Urothelium cell line (cell line): ENCODE data around the gene DIS3.
"Not testable (repeated sequence)": the region's sequence is repeated elsewhere in the genome, so short reads cannot be mapped to it uniquely, and the experiment has no call there.

Source experiments
- DNase-seq: peaks from one replicate; pipeline ENCODE4 v3.0.0; 2011; ENCODE audit warnings: low spot score, mixed read lengths
- FAIRE-seq: peaks from 2 replicates; lab custom pipeline; 2011; peaks lifted over from hg19 to GRCh38; lab: Jason Lieb, UNC

DIS3 gene

DNA sequence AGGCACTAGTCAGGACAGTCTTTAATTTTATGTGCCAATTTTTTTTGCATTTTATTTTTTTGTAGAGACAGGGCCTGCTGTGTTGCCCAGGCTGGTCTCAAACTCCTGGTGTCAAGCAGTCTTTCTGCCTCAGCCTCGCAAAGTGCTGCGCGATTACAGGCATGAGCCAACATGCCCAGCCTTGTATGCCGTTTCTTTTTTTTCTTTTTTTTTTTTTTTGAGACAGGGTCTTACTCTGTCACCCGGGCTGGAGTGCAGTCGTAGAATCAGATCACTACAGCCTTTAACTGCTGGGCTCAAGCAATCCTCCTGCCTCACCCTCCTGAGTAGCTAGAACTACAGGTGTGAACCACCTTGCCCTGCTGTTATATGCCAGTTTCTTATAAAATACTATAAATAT, 27.6 kb downstream of the DIS3 start:
- no peak for FAIRE-seq
- DNase-seq, result no peak

GRCh38 chr13:72751220-72751619, 30.5 kb downstream of the DIS3 start:
- FAIRE-seq (no peak), DNase-seq (no peak)

DNA sequence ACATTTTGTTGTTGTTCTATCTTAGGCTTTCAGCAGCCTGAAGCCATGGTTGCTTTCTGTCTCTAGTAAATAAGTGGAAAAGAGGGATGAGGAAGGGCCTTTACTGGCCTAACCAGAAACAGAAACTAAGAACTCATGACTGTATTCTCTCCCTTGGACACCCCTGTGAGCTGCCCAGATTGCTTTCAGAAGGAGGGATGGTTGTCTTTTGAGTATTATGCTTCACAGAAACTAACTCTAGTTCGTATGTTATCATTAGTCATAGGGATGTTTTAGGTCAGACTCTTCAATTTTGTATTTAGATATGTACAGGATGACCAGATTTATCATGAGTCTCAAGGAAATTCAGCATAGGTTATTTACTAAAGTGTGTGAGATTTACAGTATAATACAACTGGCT, 36.4 kb downstream of the DIS3 start:
- DNase-seq (no peak), FAIRE-seq (no peak)

DNA sequence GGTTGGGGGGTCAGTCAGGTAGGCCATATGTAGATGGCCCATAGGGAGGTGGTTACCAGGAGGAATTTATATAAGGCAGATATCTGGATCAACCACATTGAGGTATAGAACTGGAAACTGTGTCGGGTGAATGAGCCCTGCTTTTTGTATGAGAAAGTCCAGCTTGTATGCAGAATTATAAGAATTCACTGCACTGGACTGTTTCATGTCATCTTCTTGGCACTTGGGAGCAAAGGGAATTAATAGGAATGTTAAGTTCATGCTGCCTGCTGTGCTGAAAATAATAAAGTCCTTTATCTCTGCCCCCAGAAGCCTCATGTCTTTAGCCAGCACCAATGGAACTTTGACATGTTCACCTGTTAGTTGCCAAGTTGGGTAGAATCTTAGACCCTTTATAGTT, 41.7 kb downstream of the DIS3 start:
- DNase-seq, result no peak
- no peak for FAIRE-seq

- FAIRE-seq (no peak), DNase-seq (no peak)
Measured at GRCh38 chr13:72737033-72737432, 44.7 kb downstream of the DIS3 start.

GRCh38 chr13:72728290-72728605, 53.5 kb downstream of the DIS3 start:
- DNase-seq (no peak), FAIRE-seq (no peak)

GRCh38 chr13:72727417-72728289, 54.0 kb downstream of the DIS3 start, which contains the start of the genes BORA and MZT1:
BORA (plus strand) TSS chr13:72727923; CDS start chr13:72728941, 1,018 bp downstream.
MZT1 (minus strand) TSS chr13:72727629; CDS start chr13:72727602, 27 bp downstream.
- DNase-seq (peak; percentile 90), FAIRE-seq (peak; percentile 44)

DNA sequence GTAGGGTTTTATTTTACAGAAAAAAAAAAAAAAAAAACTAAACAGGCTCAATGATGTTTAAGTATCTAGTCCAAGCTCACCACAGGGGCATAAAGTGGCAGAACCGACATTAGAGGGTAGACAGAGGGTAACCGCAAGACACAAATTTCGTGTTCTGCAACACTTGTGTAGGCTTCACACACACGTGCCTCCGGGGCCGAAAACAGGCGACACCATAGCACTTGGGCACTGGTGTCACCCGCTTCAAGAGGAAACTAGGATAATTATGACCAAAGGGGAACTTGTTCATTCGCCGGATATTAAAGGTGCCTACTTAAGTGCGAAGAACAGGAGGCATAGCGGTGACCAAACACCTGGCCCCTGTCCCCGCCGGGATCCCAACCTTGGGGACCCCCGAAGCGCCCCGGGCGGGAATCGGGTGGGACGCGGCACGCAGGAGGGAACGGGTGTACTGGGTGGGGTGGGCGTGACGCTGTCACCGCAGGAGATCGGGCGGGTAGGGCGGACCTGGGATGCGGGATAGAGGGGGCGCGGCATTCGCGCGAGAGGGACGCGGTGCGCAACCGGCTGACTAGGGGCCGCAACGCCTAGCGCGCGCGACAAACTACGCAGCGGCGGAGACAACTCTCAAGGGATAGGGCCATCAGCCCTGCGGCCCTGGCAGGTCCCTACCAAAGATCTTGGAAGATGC, 54.8 kb downstream of the DIS3 start:
- FAIRE-seq (no peak), DNase-seq (peak; percentile 19)

DNA sequence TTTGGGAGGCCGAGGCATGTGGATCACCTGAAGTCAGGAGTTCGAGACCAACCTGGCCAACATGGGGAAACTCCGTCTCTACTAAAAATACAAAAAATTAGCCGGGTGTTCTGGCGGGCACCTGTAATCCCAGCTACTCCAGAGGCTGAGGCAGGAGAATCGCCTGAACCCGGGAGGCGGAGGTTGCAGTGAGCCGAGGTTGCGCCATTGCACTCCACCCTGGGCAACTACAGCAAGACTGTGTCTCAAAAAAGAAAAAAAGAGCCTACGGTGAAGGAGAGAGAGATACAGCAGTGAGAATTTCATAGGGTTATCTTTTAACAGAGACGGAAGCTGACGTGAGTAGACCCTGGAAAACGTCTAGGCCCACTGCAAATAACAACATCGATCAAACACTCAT, 55.5 kb downstream of the DIS3 start:
- not testable (repeated sequence) for DNase-seq, FAIRE-seq

DNA sequence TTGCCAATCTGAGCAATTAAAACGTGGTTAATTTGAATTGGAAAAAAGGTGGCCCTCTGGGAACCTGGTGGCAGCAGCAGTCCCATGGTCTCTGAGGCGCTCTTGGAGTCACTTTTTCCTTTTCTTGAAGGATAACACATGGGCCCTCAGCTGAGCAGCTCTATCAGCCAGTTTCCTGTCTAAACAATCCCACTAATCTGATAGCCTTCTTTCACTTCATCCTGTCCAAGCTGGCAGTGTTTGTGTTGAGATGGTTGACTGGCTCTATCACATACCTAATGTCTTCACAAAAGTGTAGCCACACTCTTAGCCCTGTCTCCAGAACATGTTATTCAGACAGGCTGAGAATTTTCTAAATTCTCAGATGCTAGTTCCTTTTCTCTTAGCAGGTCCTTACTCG, 64.9 kb downstream of the DIS3 start:
- FAIRE-seq, result no peak

More for the DNA sequence above, 64.9 kb downstream of the DIS3 start:
- DNase-seq, result no peak
